Neural progenitor cell (in vitro differentiated cells): ENCODE data around the gene LDLRAD4.

ENCODE experiments used
- EZH2 ChIP-seq: fragments of 200-600 bp; sonication (generic); IDR thresholded peaks from 2 replicates; pipeline ENCODE4 v1.6.1; 2017; ENCODE audit warnings: antibody characterized with exemption, mild to moderate bottlenecking, moderate library complexity
- TF ChIP-seq, protein P1 (sequence below): fragments of 200-600 bp; sonication (generic); IDR thresholded peaks from 2 replicates; pipeline ENCODE4 v1.5.1; 2017; ENCODE audit warnings: antibody characterized with exemption, mild to moderate bottlenecking

DNA sequence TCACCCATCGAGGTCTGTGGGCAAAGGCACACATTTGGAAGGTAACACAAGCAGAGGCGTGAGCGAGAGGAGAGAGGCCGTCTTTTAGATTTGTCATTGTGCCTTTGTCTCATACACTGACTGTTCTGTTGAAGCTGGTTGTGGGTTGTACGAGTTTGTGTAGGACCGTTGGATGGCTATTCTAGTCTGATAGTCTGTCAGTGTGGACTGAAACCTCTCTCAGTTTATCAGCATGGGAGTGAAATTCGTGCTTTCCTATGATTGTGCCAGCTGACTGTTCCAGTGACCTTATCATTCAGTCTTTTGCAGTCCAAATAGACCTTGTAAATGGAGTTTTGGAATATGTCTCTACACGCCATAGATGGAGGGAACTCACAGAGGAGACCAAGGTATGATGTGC lies 143.5 kb downstream of the LDLRAD4 start:
- TF ChIP-seq, protein P1, sequence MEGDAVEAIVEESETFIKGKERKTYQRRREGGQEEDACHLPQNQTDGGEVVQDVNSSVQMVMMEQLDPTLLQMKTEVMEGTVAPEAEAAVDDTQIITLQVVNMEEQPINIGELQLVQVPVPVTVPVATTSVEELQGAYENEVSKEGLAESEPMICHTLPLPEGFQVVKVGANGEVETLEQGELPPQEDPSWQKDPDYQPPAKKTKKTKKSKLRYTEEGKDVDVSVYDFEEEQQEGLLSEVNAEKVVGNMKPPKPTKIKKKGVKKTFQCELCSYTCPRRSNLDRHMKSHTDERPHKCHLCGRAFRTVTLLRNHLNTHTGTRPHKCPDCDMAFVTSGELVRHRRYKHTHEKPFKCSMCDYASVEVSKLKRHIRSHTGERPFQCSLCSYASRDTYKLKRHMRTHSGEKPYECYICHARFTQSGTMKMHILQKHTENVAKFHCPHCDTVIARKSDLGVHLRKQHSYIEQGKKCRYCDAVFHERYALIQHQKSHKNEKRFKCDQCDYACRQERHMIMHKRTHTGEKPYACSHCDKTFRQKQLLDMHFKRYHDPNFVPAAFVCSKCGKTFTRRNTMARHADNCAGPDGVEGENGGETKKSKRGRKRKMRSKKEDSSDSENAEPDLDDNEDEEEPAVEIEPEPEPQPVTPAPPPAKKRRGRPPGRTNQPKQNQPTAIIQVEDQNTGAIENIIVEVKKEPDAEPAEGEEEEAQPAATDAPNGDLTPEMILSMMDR = no peak
- TF ChIP-seq EZH2 = no peak
